Activated CD8-positive, alpha-beta T cell treated with anti-CD3 and anti-CD28 coated beads, Interleukin-2, amount 10 ng/mL, durations not matched to agents 7 days and 5 days (primary cell): ENCODE results near the gene CLINT1. TPM values are rescaled to one million over a fixed set of nuclear protein-coding genes. Genes with fewer than 3 reads are reported as not detected.

ENCODE experiments used
- ATAC-seq: fragments of 150-1000 bp; cut with Tn5 transposase; one replicate; pipeline ENCODE4 v1.10.0; 2021; ENCODE audit warnings: moderate library complexity
- CTCF ChIA-PET: fragments of 350-600 bp; sonication (Branson Sonifier 250); formaldehyde crosslinking; loops from one replicate; lab custom pipeline; 2021; ENCODE audit warnings: antibody characterized with exemption; lab: Charles Lee
- POLR2A ChIA-PET: fragments of 350-600 bp; sonication (Branson Sonifier 250); formaldehyde crosslinking; loops from one replicate; lab custom pipeline; 2021; ENCODE audit warnings: antibody characterized with exemption; lab: Charles Lee
- DNase-seq: peaks from one replicate; pipeline ENCODE4 v3.0.0-alpha.2; 2020
- H3K27ac Mint-ChIP-seq: one replicate; pipeline ENCODE4 v1.8.0; 2021; ENCODE audit warnings: mild to moderate bottlenecking, mixed read lengths
- H3K27me3 Mint-ChIP-seq: one replicate; pipeline ENCODE4 v1.8.0; 2021; ENCODE audit warnings: low read depth, mixed read lengths
- H3K36me3 Mint-ChIP-seq: one replicate; pipeline ENCODE4 v1.8.0; 2021; ENCODE audit warnings: low read depth, mixed read lengths
- H3K4me1 Mint-ChIP-seq: one replicate; pipeline ENCODE4 v1.8.0; 2021; ENCODE audit warnings: low read depth, mixed read lengths
- H3K4me3 Mint-ChIP-seq: one replicate; pipeline ENCODE4 v1.8.0; 2021; ENCODE audit warnings: mild to moderate bottlenecking, mixed read lengths
- H3K9me3 Mint-ChIP-seq: one replicate; pipeline ENCODE4 v1.8.0; 2022; ENCODE audit warnings: mixed read lengths; ENCODE audit not compliant: insufficient read depth
- total RNA-seq, 2 experiments: library from RNA; stranded (reverse); gene quantifications; one replicate each; pipeline ENCODE4 v1.2.3, GENCODE V29; 2021

Gene CLINT1
- total RNA-seq, 2 experiments from 2014 or later = 65.7 to 67.2 TPM

GRCh38 chr5:157735991-157736390 lies 123.0 kb downstream of the CLINT1 start:
- peaks cover 18% of the 10 kb centered on the region for H3K4me1 Mint-ChIP-seq
- no peak for DNase-seq
- POLR2A ChIA-PET = no interaction called here
- H3K4me3 Mint-ChIP-seq = no peak overlapping the region
- H3K36me3 Mint-ChIP-seq = peaks cover 22% of the 10 kb centered on the region
- H3K27me3 Mint-ChIP-seq = no peaks in the 10 kb centered on the region
- no peaks in the 10 kb centered on the region for H3K9me3 Mint-ChIP-seq
- no peak for ATAC-seq
- CTCF ChIA-PET = interaction anchor here (0.6 kb wide), 1 partner anchor 772 kb away, joined by 3 read pairs; no protein-coding TSS in a partner anchor
- no peak overlapping the region for H3K27ac Mint-ChIP-seq

Other genes starting within 250 kb of the CLINT1 start
- gene SOX30, start 206.7 kb downstream of the CLINT1 start, total RNA-seq = under 1 TPM; 0.10 to 0.11 TPM
- not detected for gene C5orf52, start 187.6 kb downstream of the CLINT1 start, total RNA-seq
- gene THG1L, start 127.7 kb downstream of the CLINT1 start, total RNA-seq = 10 to 100 TPM; 12.4 to 13.4 TPM
- gene LSM11, start 115.4 kb downstream of the CLINT1 start, total RNA-seq = 1 to 10 TPM; 5.7 to 5.8 TPM